ENCODE data around the gene RERG.
"Not testable (repeated sequence)": the region's sequence is repeated elsewhere in the genome, so short reads cannot be mapped to it uniquely, and the experiment has no call there.

RERG gene

DNA sequence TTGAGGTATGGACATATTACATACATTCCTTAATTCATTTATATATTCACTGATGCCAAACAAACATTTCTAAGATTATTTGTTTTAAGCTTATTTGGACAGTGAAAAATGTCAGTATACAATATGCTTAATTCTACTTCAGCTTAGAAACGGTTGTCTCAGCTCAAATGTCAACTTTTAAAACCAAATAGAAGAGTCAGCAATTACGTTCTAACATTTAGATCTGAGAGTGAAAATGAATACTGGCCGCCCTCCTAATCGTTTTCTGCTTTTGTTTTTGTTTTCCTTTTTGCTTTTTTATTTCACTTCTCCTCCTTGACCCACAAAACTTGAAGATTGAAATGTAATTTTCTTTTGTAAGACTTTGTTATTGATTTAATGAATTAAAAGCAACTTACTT, 19.7 kb upstream of the RERG start:
- no peaks in the 10 kb centered on the region for H3K27me3 ChIP-seq (replicated peaks; ENCODE audit: control insufficient read depth, insufficient read depth, low read length, poor library complexity, severe bottlenecking)
- no peaks in the 10 kb centered on the region for H3K36me3 ChIP-seq (ENCODE audit: control insufficient read depth, insufficient read depth, low read length)
- H3K27ac ChIP-seq (ENCODE audit: insufficient read depth, low read length, poor library complexity, severe bottlenecking), result no peak overlapping the region
- no peaks in the 10 kb centered on the region for H3K4me1 ChIP-seq (ENCODE audit: control insufficient read depth, insufficient read depth, low read length, poor library complexity, severe bottlenecking)
- DNase-seq, result no peak
- H3K9me3 ChIP-seq (ENCODE audit: control insufficient read depth, low read length), result no peaks in the 10 kb centered on the region
- H3K4me3 ChIP-seq (ENCODE audit: insufficient read depth, low read depth, low read length, poor library complexity, severe bottlenecking), result no peak overlapping the region

DNA sequence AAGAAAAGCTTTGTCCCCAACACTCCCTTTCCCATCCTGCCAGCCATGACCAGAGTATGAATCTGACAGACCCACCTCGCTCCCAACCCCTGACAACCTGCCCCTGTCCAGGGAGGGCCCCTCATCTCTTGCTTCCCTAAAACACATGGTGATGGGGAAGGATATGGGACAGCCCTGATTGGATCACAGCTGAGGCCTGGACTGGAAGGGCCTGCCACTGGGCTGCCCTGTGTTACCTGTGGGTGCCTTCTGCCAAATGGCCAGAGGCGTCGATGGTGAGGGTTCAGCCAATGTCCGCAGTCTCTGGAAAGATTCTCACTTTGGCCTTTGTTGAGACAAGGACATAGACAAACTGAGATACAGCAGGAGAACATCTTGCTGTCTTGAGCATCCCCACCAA, 13.3 kb upstream of the RERG start:
- Histone ChIP-seq H3K27me3 (replicated peaks; ENCODE audit: control insufficient read depth, insufficient read depth, low read length, poor library complexity, severe bottlenecking) (no peaks in the 10 kb centered on the region), H3K36me3 (ENCODE audit: control insufficient read depth, insufficient read depth, low read length) (no peaks in the 10 kb centered on the region), H3K9me3 (ENCODE audit: control insufficient read depth, low read length) (no peaks in the 10 kb centered on the region), H3K4me3 (ENCODE audit: insufficient read depth, low read depth, low read length, poor library complexity, severe bottlenecking) (no peak overlapping the region), H3K27ac (ENCODE audit: insufficient read depth, low read length, poor library complexity, severe bottlenecking) (no peak overlapping the region), H3K4me1 (ENCODE audit: control insufficient read depth, insufficient read depth, low read length, poor library complexity, severe bottlenecking) (no peaks in the 10 kb centered on the region)
- no peak for DNase-seq

DNA sequence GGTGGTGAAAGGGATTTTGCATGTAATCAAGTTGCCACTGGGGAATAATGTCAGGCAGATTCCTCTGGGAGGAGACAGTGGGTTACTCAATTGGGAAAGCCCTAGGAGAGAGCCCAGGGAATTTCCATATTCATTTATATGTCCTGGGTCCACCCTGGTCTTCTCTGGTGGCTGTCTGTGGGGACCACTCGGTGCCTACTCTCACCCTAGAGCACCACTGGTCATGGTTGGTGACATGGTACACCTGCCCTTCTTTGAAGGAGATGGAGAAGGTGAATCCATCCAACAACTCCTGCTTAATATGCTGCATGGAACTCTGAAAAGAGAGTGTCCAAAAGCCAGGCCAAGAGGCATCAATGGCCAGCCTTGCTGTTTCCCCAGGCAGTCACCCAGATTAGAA, 12.8 kb upstream of the RERG start:
- H3K36me3 ChIP-seq (ENCODE audit: control insufficient read depth, insufficient read depth, low read length), result no peaks in the 10 kb centered on the region
- H3K4me1 ChIP-seq (ENCODE audit: control insufficient read depth, insufficient read depth, low read length, poor library complexity, severe bottlenecking), result no peaks in the 10 kb centered on the region
- no peak overlapping the region for H3K4me3 ChIP-seq (ENCODE audit: insufficient read depth, low read depth, low read length, poor library complexity, severe bottlenecking)
- DNase-seq, result no peak
- no peaks in the 10 kb centered on the region for H3K27me3 ChIP-seq (replicated peaks; ENCODE audit: control insufficient read depth, insufficient read depth, low read length, poor library complexity, severe bottlenecking)
- H3K27ac ChIP-seq (ENCODE audit: insufficient read depth, low read length, poor library complexity, severe bottlenecking), result no peak overlapping the region
- no peaks in the 10 kb centered on the region for H3K9me3 ChIP-seq (ENCODE audit: control insufficient read depth, low read length)

GRCh38 chr12:15232959-15233358, 11.7 kb upstream of the RERG start:
- DNase-seq, result no peak
- Histone ChIP-seq H3K4me3 (ENCODE audit: insufficient read depth, low read depth, low read length, poor library complexity, severe bottlenecking) (no peak overlapping the region), H3K9me3 (ENCODE audit: control insufficient read depth, low read length) (no peaks in the 10 kb centered on the region), H3K27ac (ENCODE audit: insufficient read depth, low read length, poor library complexity, severe bottlenecking) (no peak overlapping the region), H3K36me3 (ENCODE audit: control insufficient read depth, insufficient read depth, low read length) (no peaks in the 10 kb centered on the region), H3K4me1 (ENCODE audit: control insufficient read depth, insufficient read depth, low read length, poor library complexity, severe bottlenecking) (no peaks in the 10 kb centered on the region), H3K27me3 (replicated peaks; ENCODE audit: control insufficient read depth, insufficient read depth, low read length, poor library complexity, severe bottlenecking) (no peaks in the 10 kb centered on the region)

GRCh38 chr12:15231493-15231892, 10.3 kb upstream of the RERG start:
- Histone ChIP-seq H3K4me3 (ENCODE audit: insufficient read depth, low read depth, low read length, poor library complexity, severe bottlenecking) (no peak overlapping the region), H3K27me3 (replicated peaks; ENCODE audit: control insufficient read depth, insufficient read depth, low read length, poor library complexity, severe bottlenecking) (peaks cover 7% of the 10 kb centered on the region), H3K27ac (ENCODE audit: insufficient read depth, low read length, poor library complexity, severe bottlenecking) (no peak overlapping the region), H3K9me3 (ENCODE audit: control insufficient read depth, low read length) (no peaks in the 10 kb centered on the region), H3K36me3 (ENCODE audit: control insufficient read depth, insufficient read depth, low read length) (no peaks in the 10 kb centered on the region), H3K4me1 (ENCODE audit: control insufficient read depth, insufficient read depth, low read length, poor library complexity, severe bottlenecking) (no peaks in the 10 kb centered on the region)
- DNase-seq, result no peak

GRCh38 chr12:15230751-15231150, 9.5 kb upstream of the RERG start:
- no peaks in the 10 kb centered on the region for H3K36me3 ChIP-seq (ENCODE audit: control insufficient read depth, insufficient read depth, low read length)
- peaks cover 7% of the 10 kb centered on the region for H3K27me3 ChIP-seq (replicated peaks; ENCODE audit: control insufficient read depth, insufficient read depth, low read length, poor library complexity, severe bottlenecking)
- DNase-seq, result no peak

GRCh38 chr12:15230137-15230536, 8.9 kb upstream of the RERG start:
- H3K9me3 ChIP-seq (ENCODE audit: control insufficient read depth, low read length), result no peaks in the 10 kb centered on the region
- H3K27ac ChIP-seq (ENCODE audit: insufficient read depth, low read length, poor library complexity, severe bottlenecking), result no peak overlapping the region
- no peak for DNase-seq
- no peak overlapping the region for H3K4me3 ChIP-seq (ENCODE audit: insufficient read depth, low read depth, low read length, poor library complexity, severe bottlenecking)
- H3K4me1 ChIP-seq (ENCODE audit: control insufficient read depth, insufficient read depth, low read length, poor library complexity, severe bottlenecking), result no peaks in the 10 kb centered on the region
- H3K27me3 ChIP-seq (replicated peaks; ENCODE audit: control insufficient read depth, insufficient read depth, low read length, poor library complexity, severe bottlenecking), result peaks cover 7% of the 10 kb centered on the region
- H3K36me3 ChIP-seq (ENCODE audit: control insufficient read depth, insufficient read depth, low read length), result no peaks in the 10 kb centered on the region

More at GRCh38 chr12:15230751-15231150, 9.5 kb upstream of the RERG start:
- H3K4me3 ChIP-seq (ENCODE audit: insufficient read depth, low read depth, low read length, poor library complexity, severe bottlenecking), result no peak overlapping the region
- no peak overlapping the region for H3K27ac ChIP-seq (ENCODE audit: insufficient read depth, low read length, poor library complexity, severe bottlenecking)
- no peaks in the 10 kb centered on the region for H3K4me1 ChIP-seq (ENCODE audit: control insufficient read depth, insufficient read depth, low read length, poor library complexity, severe bottlenecking)
- H3K9me3 ChIP-seq (ENCODE audit: control insufficient read depth, low read length), result no peaks in the 10 kb centered on the region

DNA sequence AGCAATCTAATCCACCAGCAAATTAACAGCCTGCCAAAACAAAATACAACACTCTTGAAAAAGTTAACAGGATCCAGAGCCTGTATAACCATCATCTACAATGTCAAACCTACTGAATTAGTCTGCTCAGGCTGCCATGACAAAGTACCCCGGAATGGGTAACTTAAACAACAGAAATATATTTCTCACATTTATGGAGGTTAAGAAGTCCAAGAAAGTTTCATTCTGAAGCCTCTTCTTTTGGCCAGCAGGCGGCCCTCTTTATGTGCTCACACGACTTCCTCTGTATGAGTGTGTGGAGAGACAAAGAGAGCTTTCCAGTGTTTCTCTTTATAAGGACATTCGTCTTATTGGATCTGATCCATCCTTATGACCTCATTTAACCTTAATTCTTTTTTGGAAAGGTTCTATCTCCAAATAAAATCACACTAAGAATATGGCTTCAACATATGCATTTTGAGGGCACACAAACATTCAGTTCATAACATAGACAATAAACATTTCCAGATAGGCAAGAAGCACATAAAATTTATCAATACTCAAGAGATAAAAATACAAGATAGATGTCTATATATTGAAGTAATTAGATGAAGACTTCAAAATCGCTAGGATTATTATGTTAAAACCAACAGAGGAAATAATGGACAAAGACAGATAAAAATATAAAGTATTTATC, 5.9 kb upstream of the RERG start:
- no peak for DNase-seq
- Histone ChIP-seq H3K4me3 (ENCODE audit: insufficient read depth, low read depth, low read length, poor library complexity, severe bottlenecking) (no peak overlapping the region), H3K27me3 (replicated peaks; ENCODE audit: control insufficient read depth, insufficient read depth, low read length, poor library complexity, severe bottlenecking) (peaks cover 8% of the 10 kb centered on the region), H3K36me3 (ENCODE audit: control insufficient read depth, insufficient read depth, low read length) (no peaks in the 10 kb centered on the region), H3K27ac (ENCODE audit: insufficient read depth, low read length, poor library complexity, severe bottlenecking) (no peak overlapping the region), H3K9me3 (ENCODE audit: control insufficient read depth, low read length) (no peaks in the 10 kb centered on the region), H3K4me1 (ENCODE audit: control insufficient read depth, insufficient read depth, low read length, poor library complexity, severe bottlenecking) (no peaks in the 10 kb centered on the region)

- H3K27me3 ChIP-seq (replicated peaks; ENCODE audit: control insufficient read depth, insufficient read depth, low read length, poor library complexity, severe bottlenecking), result peaks cover 11% of the 10 kb centered on the region
- H3K27ac ChIP-seq (ENCODE audit: insufficient read depth, low read length, poor library complexity, severe bottlenecking); H3K36me3 ChIP-seq (ENCODE audit: control insufficient read depth, insufficient read depth, low read length); DNase-seq; H3K4me1 ChIP-seq (ENCODE audit: control insufficient read depth, insufficient read depth, low read length, poor library complexity, severe bottlenecking); H3K9me3 ChIP-seq (ENCODE audit: control insufficient read depth, low read length); H3K4me3 ChIP-seq (ENCODE audit: insufficient read depth, low read depth, low read length, poor library complexity, severe bottlenecking): not testable (repeated sequence)
These were observed 4.6 kb upstream of the RERG start for GRCh38 chr12:15225863-15226218.

DNA sequence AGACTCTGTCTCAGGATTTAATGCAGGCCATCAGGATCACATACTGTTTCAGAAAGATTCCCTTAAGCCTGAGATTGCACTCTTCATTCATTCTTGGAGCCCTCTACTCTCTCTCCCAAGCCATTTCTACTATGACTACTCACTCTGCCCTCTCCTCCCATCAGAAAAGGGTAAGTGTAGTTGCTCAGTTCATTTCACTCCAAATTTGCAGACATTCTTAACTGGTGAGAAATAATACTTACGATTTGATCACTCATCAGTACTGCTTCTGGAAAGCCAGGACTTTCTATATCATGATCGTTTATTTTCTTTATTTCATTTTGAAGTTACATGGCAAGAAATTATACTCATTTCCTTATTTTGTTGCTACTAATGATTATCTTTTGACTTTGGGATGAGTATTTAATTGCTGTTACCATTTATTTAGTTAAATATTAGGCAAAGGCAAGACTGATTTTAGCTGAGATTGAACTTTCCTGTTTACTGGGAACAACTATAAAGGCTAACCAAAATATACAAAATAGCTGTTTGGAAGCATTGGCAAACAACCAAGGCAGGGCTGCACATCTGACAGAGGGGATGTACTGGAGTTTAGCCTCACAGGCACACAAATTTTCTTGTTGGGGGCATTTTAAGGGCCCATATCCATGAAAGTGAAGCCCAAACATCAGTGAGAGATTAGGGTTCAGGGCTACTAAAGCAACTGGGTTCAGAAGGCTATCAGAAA, 4.1 kb upstream of the RERG start:
- Histone ChIP-seq H3K4me1 (ENCODE audit: control insufficient read depth, insufficient read depth, low read length, poor library complexity, severe bottlenecking) (peaks cover 4% of the 10 kb centered on the region), H3K4me3 (ENCODE audit: insufficient read depth, low read depth, low read length, poor library complexity, severe bottlenecking) (no peak overlapping the region), H3K9me3 (ENCODE audit: control insufficient read depth, low read length) (no peaks in the 10 kb centered on the region), H3K27me3 (replicated peaks; ENCODE audit: control insufficient read depth, insufficient read depth, low read length, poor library complexity, severe bottlenecking) (peaks cover 11% of the 10 kb centered on the region), H3K27ac (ENCODE audit: insufficient read depth, low read length, poor library complexity, severe bottlenecking) (no peak overlapping the region), H3K36me3 (ENCODE audit: control insufficient read depth, insufficient read depth, low read length) (no peaks in the 10 kb centered on the region)
- DNase-seq, result no peak
